ENCODE measurements around the gene CTAGE9. TPM values are rescaled to one million over a fixed set of nuclear protein-coding genes. Genes with fewer than 3 reads are reported as not detected.

The CTAGE9 gene
- total RNA-seq, 1 donor from 2014 or later = not detected

- H3K4me3 ChIP-seq (ENCODE audit: low read depth, low read length) = no peak overlapping the region
- H3K36me3 ChIP-seq (ENCODE audit: control insufficient read depth, insufficient read depth, low read length) = no peaks in the 10 kb centered on the region
- no peak for DNase-seq (ENCODE audit: low read depth)
- TF ChIP-seq, protein P1, sequence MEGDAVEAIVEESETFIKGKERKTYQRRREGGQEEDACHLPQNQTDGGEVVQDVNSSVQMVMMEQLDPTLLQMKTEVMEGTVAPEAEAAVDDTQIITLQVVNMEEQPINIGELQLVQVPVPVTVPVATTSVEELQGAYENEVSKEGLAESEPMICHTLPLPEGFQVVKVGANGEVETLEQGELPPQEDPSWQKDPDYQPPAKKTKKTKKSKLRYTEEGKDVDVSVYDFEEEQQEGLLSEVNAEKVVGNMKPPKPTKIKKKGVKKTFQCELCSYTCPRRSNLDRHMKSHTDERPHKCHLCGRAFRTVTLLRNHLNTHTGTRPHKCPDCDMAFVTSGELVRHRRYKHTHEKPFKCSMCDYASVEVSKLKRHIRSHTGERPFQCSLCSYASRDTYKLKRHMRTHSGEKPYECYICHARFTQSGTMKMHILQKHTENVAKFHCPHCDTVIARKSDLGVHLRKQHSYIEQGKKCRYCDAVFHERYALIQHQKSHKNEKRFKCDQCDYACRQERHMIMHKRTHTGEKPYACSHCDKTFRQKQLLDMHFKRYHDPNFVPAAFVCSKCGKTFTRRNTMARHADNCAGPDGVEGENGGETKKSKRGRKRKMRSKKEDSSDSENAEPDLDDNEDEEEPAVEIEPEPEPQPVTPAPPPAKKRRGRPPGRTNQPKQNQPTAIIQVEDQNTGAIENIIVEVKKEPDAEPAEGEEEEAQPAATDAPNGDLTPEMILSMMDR (IDR thresholded peaks at IDR 0.05; ENCODE audit: insufficient read depth, low read length, poor library complexity, severe bottlenecking) = no peak
- H3K27me3 ChIP-seq (ENCODE audit: control insufficient read depth, insufficient read depth, low read length) = no peaks in the 10 kb centered on the region
Measured at GRCh38 chr6:131730264-131730663, 19.4 kb upstream of the CTAGE9 start.

DNA sequence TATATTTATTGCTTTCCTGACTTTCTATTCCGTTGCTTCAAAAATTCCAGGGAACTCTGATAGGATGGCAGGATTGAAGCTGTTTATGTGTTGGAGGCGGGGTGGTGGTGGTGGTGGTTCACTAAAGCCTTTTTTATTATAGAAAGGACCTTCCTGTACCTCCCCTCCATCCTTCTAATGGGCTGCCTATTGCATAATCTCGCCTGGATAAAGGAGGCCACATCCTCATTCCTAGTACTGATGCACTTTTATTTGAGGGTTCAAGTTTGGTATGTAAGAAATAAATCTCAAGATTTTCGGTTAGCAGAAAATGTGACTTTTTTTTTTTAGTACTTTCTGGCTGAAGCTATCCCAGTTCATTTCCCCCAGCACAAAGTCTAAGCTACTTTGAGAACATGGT lies 18.7 kb upstream of the CTAGE9 start:
- H3K4me3 ChIP-seq (ENCODE audit: low read depth, low read length) = no peak overlapping the region
- no peaks in the 10 kb centered on the region for H3K36me3 ChIP-seq (ENCODE audit: control insufficient read depth, insufficient read depth, low read length)
- H3K27me3 ChIP-seq (ENCODE audit: control insufficient read depth, insufficient read depth, low read length) = no peaks in the 10 kb centered on the region
- TF ChIP-seq, protein P1 (IDR thresholded peaks at IDR 0.05; ENCODE audit: insufficient read depth, low read length, poor library complexity, severe bottlenecking) = no peak
- no peak for DNase-seq (ENCODE audit: low read depth)

DNA sequence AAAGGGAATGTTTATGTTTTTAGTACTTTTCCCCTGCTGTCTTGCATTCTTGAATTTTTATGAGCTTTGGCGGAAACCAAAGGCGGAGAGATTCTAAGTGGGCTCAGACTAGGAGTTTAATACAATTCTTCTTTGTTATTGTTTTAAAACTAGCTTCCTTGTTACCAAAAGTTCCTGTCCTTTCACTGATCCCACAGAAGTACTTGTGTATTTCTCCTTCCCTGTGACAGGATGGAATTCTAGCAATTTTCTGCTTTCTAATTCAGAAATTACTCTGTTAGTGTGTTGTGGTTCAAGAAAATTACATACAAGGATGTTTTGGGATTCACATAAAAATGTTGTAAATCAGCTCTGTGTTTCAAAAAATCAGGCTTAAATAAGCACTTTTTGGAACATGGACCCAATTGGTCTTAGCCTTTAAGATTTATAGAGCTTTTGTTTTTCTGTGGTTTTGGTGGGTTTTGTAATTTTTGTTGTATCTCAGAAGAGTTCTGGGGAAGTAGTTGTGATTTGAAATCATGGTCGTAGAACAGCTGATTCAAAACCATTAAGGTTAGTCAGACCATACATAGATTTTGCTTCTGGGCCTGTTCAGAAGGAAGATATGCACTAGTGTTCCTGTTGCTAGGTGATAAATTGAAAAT lies 17.6 kb upstream of the CTAGE9 start:
- H3K4me3 ChIP-seq (ENCODE audit: low read depth, low read length) = no peak overlapping the region
- no peaks in the 10 kb centered on the region for H3K27me3 ChIP-seq (ENCODE audit: control insufficient read depth, insufficient read depth, low read length)
- no peak for DNase-seq (ENCODE audit: low read depth)
- no peaks in the 10 kb centered on the region for H3K36me3 ChIP-seq (ENCODE audit: control insufficient read depth, insufficient read depth, low read length)
- TF ChIP-seq, protein P1 (IDR thresholded peaks at IDR 0.05; ENCODE audit: insufficient read depth, low read length, poor library complexity, severe bottlenecking) = no peak

DNA sequence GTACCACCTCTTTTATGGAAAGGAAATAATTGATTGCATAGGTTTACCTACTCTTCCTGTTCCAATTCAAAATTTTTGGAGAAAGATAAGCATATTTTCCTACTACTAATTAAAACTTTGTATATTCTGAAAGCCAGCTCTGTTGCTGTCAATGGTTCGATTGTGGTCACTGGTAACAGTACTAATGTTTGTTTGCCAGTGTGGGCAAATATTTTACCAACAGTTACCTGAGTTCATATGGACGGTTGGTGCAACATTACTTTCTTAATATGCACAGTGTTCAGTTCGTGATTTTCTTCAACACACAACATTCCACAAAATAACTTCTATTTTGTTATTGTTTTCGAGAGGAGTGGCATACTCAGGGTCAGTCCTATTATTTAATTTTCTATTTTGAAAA lies 17.1 kb upstream of the CTAGE9 start:
- Histone ChIP-seq H3K27me3 (ENCODE audit: control insufficient read depth, insufficient read depth, low read length) (no peaks in the 10 kb centered on the region), H3K4me3 (ENCODE audit: low read depth, low read length) (no peak overlapping the region), H3K36me3 (ENCODE audit: control insufficient read depth, insufficient read depth, low read length) (no peaks in the 10 kb centered on the region)
- DNase-seq (ENCODE audit: low read depth) = no peak
- TF ChIP-seq, protein P1 (IDR thresholded peaks at IDR 0.05; ENCODE audit: insufficient read depth, low read length, poor library complexity, severe bottlenecking) = no peak

DNA sequence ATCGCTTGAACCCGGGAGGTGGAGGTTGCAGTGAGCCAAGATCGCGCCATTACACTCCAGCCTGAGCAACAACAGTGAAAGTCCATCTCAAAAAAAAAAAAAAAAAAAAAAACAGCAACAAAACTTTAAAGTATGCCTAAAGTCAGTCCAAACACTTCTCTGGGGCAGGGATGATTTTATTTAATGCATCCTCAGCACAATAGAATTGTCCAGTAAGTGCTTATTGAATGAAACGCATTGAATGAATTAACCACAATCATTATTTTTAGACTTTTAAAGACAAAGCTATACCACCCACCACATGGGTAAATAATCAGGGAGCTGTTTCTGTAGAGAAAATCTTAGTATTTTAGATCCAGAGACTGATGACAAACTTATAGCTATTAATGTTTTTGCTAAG lies 16.6 kb upstream of the CTAGE9 start:
- H3K36me3 ChIP-seq (ENCODE audit: control insufficient read depth, insufficient read depth, low read length) = no peaks in the 10 kb centered on the region

More for the DNA sequence above, 16.6 kb upstream of the CTAGE9 start:
- H3K4me3 ChIP-seq (ENCODE audit: low read depth, low read length) = no peak overlapping the region
- no peak for DNase-seq (ENCODE audit: low read depth)
- no peaks in the 10 kb centered on the region for H3K27me3 ChIP-seq (ENCODE audit: control insufficient read depth, insufficient read depth, low read length)
- TF ChIP-seq, protein P1 (IDR thresholded peaks at IDR 0.05; ENCODE audit: insufficient read depth, low read length, poor library complexity, severe bottlenecking) = no peak
